Measurements from ENCODE around the gene FOSL2. TPM values are rescaled to one million over a fixed set of nuclear protein-coding genes. Genes with fewer than 3 reads are reported as not detected.

FOSL2 gene
- total and polyA plus RNA-seq, 10 of the 15 experiments (the other 5 are each of a cell fraction or from before 2014, with no cell fraction given): 0.05 to 1.3 (median 0.34) TPM

- H3K27me3 ChIP-seq (replicated peaks in 1 of 2; ENCODE audit: control insufficient read depth in 2 of 2, insufficient read depth in 2 of 2, low read length in 1 of 2): no peaks in the 10 kb centered on the region; a peak in 1 of 4 replicates
- ChIA-PET POLR2A (no interaction called here), CTCF (no interaction called here), SMC1A (ENCODE audit: uncharacterized antibody, unreplicated experiment) (no interaction called here), RAD21 (ENCODE audit: unreplicated experiment) (no interaction called here)
- no peaks in the 10 kb centered on the region for H3K4me1 ChIP-seq (ENCODE audit: control insufficient read depth, insufficient read depth, low read length)
- no peak for FAIRE-seq
- no peak for ATAC-seq
- intact Hi-C loops (cut with micrococcal nuclease; ENCODE audit: unreplicated experiment) (no loop called here), in situ Hi-C loops (cut with MboI) (no loop called here)
- WGBS (ENCODE audit: insufficient coverage, insufficient replicate concordance, low lambda C conversion rate, missing lambda C conversion rate): 32% methylated on average over 9 of the region's 13 CpGs
- no peak overlapping the region for H2AFZ ChIP-seq (ENCODE audit: control insufficient read depth, low read depth, low read length)
- no peaks in the 10 kb centered on the region for H3K36me3 ChIP-seq (ENCODE audit: control insufficient read depth in 2 of 2, insufficient read depth in 2 of 2, low read length in 1 of 2)
- H4K20me1 ChIP-seq (ENCODE audit: control insufficient read depth, insufficient read depth): no peaks in the 10 kb centered on the region
- H3K9ac ChIP-seq (ENCODE audit: control insufficient read depth, insufficient read depth, low read length): no peak overlapping the region
- H3K79me2 ChIP-seq (ENCODE audit: control insufficient read depth, insufficient read depth, low read length): no peaks in the 10 kb centered on the region
- DNase-seq (ENCODE audit: low read depth, low spot score): no peak
- no peaks in the 10 kb centered on the region; the same call in 2 of the 3 replicates for H3K9me3 ChIP-seq (replicated peaks; ENCODE audit: control insufficient read depth, insufficient read depth, low read length)
- H3K4me2 ChIP-seq (ENCODE audit: control insufficient read depth, insufficient read depth): no peak overlapping the region
- no peak overlapping the region for H3K4me3 ChIP-seq
- H3K27ac ChIP-seq (ENCODE audit: control insufficient read depth, insufficient read depth): no peak overlapping the region
- no TSS peak for BruUV-seq (replicated peaks)
- TF ChIP-seq TCF3 (IDR thresholded peaks at IDR 0.05; ENCODE audit: borderline replicate concordance, insufficient read depth, low read depth, low read length) (no peak), SIN3A (IDR thresholded peaks at IDR 0.05; ENCODE audit: low read depth, low read length) (no peak), IKZF1 (conservative IDR thresholded peaks at IDR 0.05) (no peak), ZNF622 (IDR thresholded peaks at IDR 0.05) (no peak), JUNB (IDR thresholded peaks at IDR 0.05) (no peak), ZSCAN29 (IDR thresholded peaks at IDR 0.05) (no peak)
Observed at GRCh38 chr2:28438532-28439063, 45.9 kb downstream of the FOSL2 start.

GRCh38 chr2:28439127-28439526 is 46.5 kb downstream of the FOSL2 start:
- no peak overlapping the region for H3K9ac ChIP-seq (ENCODE audit: control insufficient read depth, insufficient read depth, low read length)
- 29% methylated on average over 5 of the region's 5 CpGs for WGBS (ENCODE audit: insufficient coverage, insufficient replicate concordance, low lambda C conversion rate, missing lambda C conversion rate)
- no peaks in the 10 kb centered on the region; the same call in 2 of the 3 replicates for H3K9me3 ChIP-seq (replicated peaks; ENCODE audit: control insufficient read depth, insufficient read depth, low read length)
- FAIRE-seq: no peak
- ATAC-seq: no peak
- POLR2A ChIA-PET: no interaction called here
- BruUV-seq (replicated peaks): no TSS peak
- no peak for DNase-seq (ENCODE audit: low read depth, low spot score)
- intact Hi-C loops (cut with micrococcal nuclease; ENCODE audit: unreplicated experiment) (no loop called here), in situ Hi-C loops (cut with MboI) (no loop called here)
- H3K27me3 ChIP-seq (replicated peaks in 1 of 2; ENCODE audit: control insufficient read depth in 2 of 2, insufficient read depth in 2 of 2, low read length in 1 of 2): no peaks in the 10 kb centered on the region; a peak in 1 of 4 replicates
- no peaks in the 10 kb centered on the region for H4K20me1 ChIP-seq (ENCODE audit: control insufficient read depth, insufficient read depth)
- H3K4me2 ChIP-seq (ENCODE audit: control insufficient read depth, insufficient read depth): no peak overlapping the region
- H3K4me3 ChIP-seq: no peak overlapping the region
- no peaks in the 10 kb centered on the region for H3K36me3 ChIP-seq (ENCODE audit: control insufficient read depth in 2 of 2, insufficient read depth in 2 of 2, low read length in 1 of 2)
- no peaks in the 10 kb centered on the region for H3K79me2 ChIP-seq (ENCODE audit: control insufficient read depth, insufficient read depth, low read length)
- CTCF ChIA-PET: no interaction called here
- SMC1A ChIA-PET (ENCODE audit: uncharacterized antibody, unreplicated experiment): no interaction called here
- H3K4me1 ChIP-seq (ENCODE audit: control insufficient read depth, insufficient read depth, low read length): no peaks in the 10 kb centered on the region
- RAD21 ChIA-PET (ENCODE audit: unreplicated experiment): no interaction called here
- H2AFZ ChIP-seq (ENCODE audit: control insufficient read depth, low read depth, low read length): no peak overlapping the region
- no peak overlapping the region for H3K27ac ChIP-seq (ENCODE audit: control insufficient read depth, insufficient read depth)
- TF ChIP-seq CTCF (IDR thresholded peaks at IDR 0.05 in 2 of 3, conservative IDR thresholded peaks at IDR 0.05 in 1 of 3; ENCODE audit: control insufficient read depth in 2 of 3, extremely low read depth in 1 of 3, insufficient read depth in 1 of 3, low read depth in 3 of 3, low read length in 3 of 3) (no peak), FOXM1 (IDR thresholded peaks at IDR 0.05; ENCODE audit: low read depth, low read length) (no peak), ATF2 (IDR thresholded peaks at IDR 0.05; ENCODE audit: low read length) (no peak), E2F4 (IDR thresholded peaks at IDR 0.05; ENCODE audit: low read depth, low read length) (no peak), NRF1 (conservative IDR thresholded peaks at IDR 0.05; ENCODE audit: low read depth, low read length) (no peak), IRF5 (IDR thresholded peaks at IDR 0.05; ENCODE audit: borderline replicate concordance) (no peak), POLR2A (IDR thresholded peaks at IDR 0.05; ENCODE audit: low read depth, low read length) (no peak), FOXK2 (IDR thresholded peaks at IDR 0.05) (no peak)

Measured in GM12878 (cell line).